HepG2 (cell line): ENCODE data around the gene ARFGAP2. TPM values are rescaled to one million over a fixed set of nuclear protein-coding genes. Genes with fewer than 3 reads are reported as not detected.
A peak's percentile ranks its signal among the peaks of the same experiment; 100 is the strongest.

ENCODE experiments used
- ARID2 ChIP-seq: sonication (generic); formaldehyde crosslinking; IDR thresholded peaks from 2 replicates; pipeline ENCODE4 v1.8.1; 2022; ENCODE audit warnings: mild to moderate bottlenecking, missing genetic modification reagents, borderline replicate concordance
- ARNT ChIP-seq: fragments of 450-650 bp; IDR thresholded peaks from 2 replicates; pipeline ENCODE4 v1.6.1; 2017
- ATRX ChIP-seq: sonication (generic); formaldehyde crosslinking; IDR thresholded peaks from 2 replicates; pipeline ENCODE4 v1.4.0; 2020; ENCODE audit warnings: missing genetic modification reagents, borderline replicate concordance
- FLYWCH1 ChIP-seq: sonication (generic); formaldehyde crosslinking; IDR thresholded peaks from 2 replicates; pipeline ENCODE4 v1.8.1; 2023; ENCODE audit warnings: mild to moderate bottlenecking, missing genetic modification reagents
- FOXA3 ChIP-seq: IDR thresholded peaks from 2 replicates; pipeline ENCODE4 v1.6.1; 2016; ENCODE audit warnings: missing genetic modification reagents, missing compliant biosample characterization
- HNF4G ChIP-seq, 2 experiments: sonication (generic) in 1 of 2; formaldehyde crosslinking in 1 of 2; IDR thresholded peaks; 2 replicates each; pipeline versions ENCODE4 v1.4.0 to v1.6.1; 2011 to 2020; ENCODE audit warnings: borderline replicate concordance in 2 of 2, low read depth in 2 of 2, mild to moderate bottlenecking in 2 of 2, low read length in 1 of 2, missing genetic modification reagents in 1 of 2, moderate library complexity in 1 of 2
- HNRNPUL1 ChIP-seq: fragments of 200-400 bp; formaldehyde crosslinking; IDR thresholded peaks from 2 replicates; pipeline ENCODE4 v1.6.1; 2017; ENCODE audit warnings: low read depth, mild to moderate bottlenecking, low read length, moderate library complexity
- NR2C2 ChIP-seq: sonication (generic); formaldehyde crosslinking; IDR thresholded peaks from 2 replicates; pipeline ENCODE4 v1.4.0; 2020; ENCODE audit warnings: missing genetic modification reagents, mild to moderate bottlenecking, moderate library complexity, borderline replicate concordance
- PRPF4 ChIP-seq: fragments of 200-400 bp; formaldehyde crosslinking; IDR thresholded peaks from 2 replicates; pipeline ENCODE4 v1.6.1; 2016; ENCODE audit warnings: low read length, low read depth; ENCODE audit not compliant: poor library complexity, severe bottlenecking
- SP140L ChIP-seq: sonication (generic); formaldehyde crosslinking; IDR thresholded peaks from 2 replicates; pipeline ENCODE4 v1.4.0; 2020; ENCODE audit warnings: missing genetic modification reagents, borderline replicate concordance
- SP4 ChIP-seq: sonication (generic); formaldehyde crosslinking; IDR thresholded peaks from 2 replicates; pipeline ENCODE4 v1.8.1; 2023; ENCODE audit warnings: mild to moderate bottlenecking, missing genetic modification reagents
- TOPORS ChIP-seq: sonication (generic); formaldehyde crosslinking; IDR thresholded peaks from 2 replicates; pipeline ENCODE4 v1.8.0; 2023; ENCODE audit warnings: mild to moderate bottlenecking, missing genetic modification reagents
- ZNF17 ChIP-seq: sonication (generic); formaldehyde crosslinking; IDR thresholded peaks from 2 replicates; pipeline ENCODE4 v1.5.0; 2020; ENCODE audit warnings: mild to moderate bottlenecking, missing genetic modification reagents
- ZNF530 ChIP-seq: sonication (generic); formaldehyde crosslinking; IDR thresholded peaks from 2 replicates; pipeline ENCODE4 v1.5.0; 2020; ENCODE audit warnings: low read depth, mild to moderate bottlenecking, missing genetic modification reagents
- ZNF7 ChIP-seq: IDR thresholded peaks from 2 replicates; pipeline ENCODE4 v1.6.1; 2016; ENCODE audit warnings: missing biosample characterization, missing genetic modification reagents
- ZSCAN29 ChIP-seq: sonication (generic); formaldehyde crosslinking; conservative IDR thresholded peaks from 2 replicates; pipeline ENCODE4 v1.4.0; 2020; ENCODE audit warnings: mild to moderate bottlenecking, missing genetic modification reagents
- polyA plus RNA-seq, 8 experiments: library from polyadenylated mRNA; depleted of rRNA in 3 of 8; stranded (reverse) in 7 of 8; unstranded in 1 of 8; fragments of >200 nt; fragmentation: Illumina TruSeq in 4 of 8; extraction: Trizol in 4 of 8; gene quantifications; 2 replicates each; pipeline versions ENCODE4 v1.2.1 to v1.2.3, GENCODE V29; 2011 to 2016; ENCODE audit warnings: low read depth in 4 of 8, missing spikeins in 1 of 8, mixed read lengths in 1 of 8; ENCODE audit not compliant: insufficient read depth in 1 of 8
- total RNA-seq, 5 experiments: library from RNA; depleted of rRNA; stranded (reverse); fragments of >200 nt; fragmentation: Illumina TruSeq; extraction: Trizol; gene quantifications; 2 replicates each; pipeline ENCODE4 v1.2.3, GENCODE V29; 2016; ENCODE audit warnings: low read depth in 1 of 5
- TF ChIP-seq, protein P1 (sequence below): sonication (generic); formaldehyde crosslinking; IDR thresholded peaks from 2 replicates; pipeline ENCODE4 v1.4.0; 2020; ENCODE audit warnings: missing genetic modification reagents, low read depth, mild to moderate bottlenecking, borderline replicate concordance
- TF ChIP-seq, protein P2 (sequence below): sonication (generic); formaldehyde crosslinking; IDR thresholded peaks from 2 replicates; pipeline ENCODE4 v1.5.1; 2020; ENCODE audit warnings: mild to moderate bottlenecking, missing genetic modification reagents
- TF ChIP-seq, protein P3 (sequence below): IDR thresholded peaks from 2 replicates; pipeline ENCODE4 v1.6.1; 2016
- TF ChIP-seq, protein P4 (sequence below): sonication (generic); IDR thresholded peaks from 2 replicates; pipeline ENCODE4 v1.6.1; 2016; ENCODE audit warnings: low read depth, borderline replicate concordance
- TF ChIP-seq, protein P5 (sequence below): sonication (generic); formaldehyde crosslinking; IDR thresholded peaks from 2 replicates; pipeline ENCODE4 v1.4.0; 2020; ENCODE audit warnings: missing genetic modification reagents

Gene ARFGAP2
- total and polyA plus RNA-seq, 2 of the 13 experiments (the other 11 are each of a cell fraction or from before 2014, with no cell fraction given) = 32.3 to 75.3 TPM

- TF ChIP-seq HNRNPUL1 (no peak), ZNF17 (CRISPR knock-in tag) (no peak), ARID2 (CRISPR knock-in tag) (no peak), SP4 (peak; percentile 56; the same call in 1 of the 2 replicates), FLYWCH1 (CRISPR knock-in tag) (no peak), FOXA3 (CRISPR knock-in tag) (no peak), PRPF4 (peak; percentile 78), ZNF7 (CRISPR knock-in tag) (no peak), SP140L (CRISPR knock-in tag) (no peak), HNF4G (IDR thresholded peaks at IDR 0.05; ENCODE audit: borderline replicate concordance, low read depth, low read length) (peak; percentile 46; the same call in 1 of the 2 replicates), HNF4G (CRISPR knock-in tag; IDR thresholded peaks at IDR 0.05; ENCODE audit: borderline replicate concordance, low read depth) (no peak; the same call in 1 of the 2 replicates), NR2C2 (CRISPR knock-in tag) (no peak; the same call in 1 of the 2 replicates), ARNT (no peak), TOPORS (CRISPR knock-in tag) (no peak), ATRX (no peak), ZSCAN29 (no peak), ZNF530 (no peak)
- TF ChIP-seq, protein P1, sequence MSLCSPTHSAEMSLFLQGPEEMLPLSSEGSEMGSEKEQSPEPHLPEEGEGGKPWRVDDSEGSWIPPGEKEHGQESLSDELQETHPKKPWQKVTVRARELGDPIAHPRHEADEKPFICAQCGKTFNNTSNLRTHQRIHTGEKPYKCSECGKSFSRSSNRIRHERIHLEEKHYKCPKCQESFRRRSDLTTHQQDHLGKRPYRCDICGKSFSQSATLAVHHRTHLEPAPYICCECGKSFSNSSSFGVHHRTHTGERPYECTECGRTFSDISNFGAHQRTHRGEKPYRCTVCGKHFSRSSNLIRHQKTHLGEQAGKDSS = no peak
- TF ChIP-seq, protein P2, sequence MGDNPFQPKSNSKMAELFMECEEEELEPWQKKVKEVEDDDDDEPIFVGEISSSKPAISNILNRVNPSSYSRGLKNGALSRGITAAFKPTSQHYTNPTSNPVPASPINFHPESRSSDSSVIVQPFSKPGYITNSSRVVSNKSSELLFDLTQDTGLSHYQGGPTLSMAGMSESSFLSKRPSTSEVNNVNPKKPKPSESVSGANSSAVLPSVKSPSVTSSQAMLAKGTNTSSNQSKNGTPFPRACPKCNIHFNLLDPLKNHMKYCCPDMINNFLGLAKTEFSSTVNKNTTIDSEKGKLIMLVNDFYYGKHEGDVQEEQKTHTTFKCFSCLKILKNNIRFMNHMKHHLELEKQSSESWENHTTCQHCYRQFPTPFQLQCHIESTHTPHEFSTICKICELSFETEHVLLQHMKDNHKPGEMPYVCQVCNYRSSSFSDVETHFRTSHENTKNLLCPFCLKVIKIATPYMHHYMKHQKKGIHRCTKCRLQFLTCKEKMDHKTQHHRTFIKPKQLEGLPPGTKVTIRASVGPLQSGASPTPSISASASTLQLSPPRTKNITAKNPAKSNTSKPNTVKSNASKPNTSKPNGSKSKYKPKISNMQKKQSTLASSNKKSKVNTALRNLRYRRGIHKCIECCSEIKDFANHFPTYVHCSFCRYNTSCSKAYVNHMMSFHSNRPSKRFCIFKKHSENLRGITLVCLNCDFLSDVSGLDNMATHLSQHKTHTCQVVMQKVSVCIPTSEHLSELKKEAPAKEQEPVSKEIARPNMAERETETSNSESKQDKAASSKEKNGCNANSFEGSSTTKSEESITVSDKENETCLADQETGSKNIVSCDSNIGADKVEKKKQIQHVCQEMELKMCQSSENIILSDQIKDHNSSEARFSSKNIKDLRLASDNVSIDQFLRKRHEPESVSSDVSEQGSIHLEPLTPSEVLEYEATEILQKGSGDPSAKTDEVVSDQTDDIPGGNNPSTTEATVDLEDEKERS (CRISPR knock-in tag) = no peak
- TF ChIP-seq, protein P3, sequence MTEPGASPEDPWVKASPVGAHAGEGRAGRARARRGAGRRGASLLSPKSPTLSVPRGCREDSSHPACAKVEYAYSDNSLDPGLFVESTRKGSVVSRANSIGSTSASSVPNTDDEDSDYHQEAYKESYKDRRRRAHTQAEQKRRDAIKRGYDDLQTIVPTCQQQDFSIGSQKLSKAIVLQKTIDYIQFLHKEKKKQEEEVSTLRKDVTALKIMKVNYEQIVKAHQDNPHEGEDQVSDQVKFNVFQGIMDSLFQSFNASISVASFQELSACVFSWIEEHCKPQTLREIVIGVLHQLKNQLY (CRISPR knock-in tag) = no peak
- TF ChIP-seq, protein P4, sequence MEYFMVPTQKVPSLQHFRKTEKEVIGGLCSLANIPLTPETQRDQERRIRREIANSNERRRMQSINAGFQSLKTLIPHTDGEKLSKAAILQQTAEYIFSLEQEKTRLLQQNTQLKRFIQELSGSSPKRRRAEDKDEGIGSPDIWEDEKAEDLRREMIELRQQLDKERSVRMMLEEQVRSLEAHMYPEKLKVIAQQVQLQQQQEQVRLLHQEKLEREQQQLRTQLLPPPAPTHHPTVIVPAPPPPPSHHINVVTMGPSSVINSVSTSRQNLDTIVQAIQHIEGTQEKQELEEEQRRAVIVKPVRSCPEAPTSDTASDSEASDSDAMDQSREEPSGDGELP = peak; percentile 23; the same call in 1 of the 2 replicates
- TF ChIP-seq, protein P5, sequence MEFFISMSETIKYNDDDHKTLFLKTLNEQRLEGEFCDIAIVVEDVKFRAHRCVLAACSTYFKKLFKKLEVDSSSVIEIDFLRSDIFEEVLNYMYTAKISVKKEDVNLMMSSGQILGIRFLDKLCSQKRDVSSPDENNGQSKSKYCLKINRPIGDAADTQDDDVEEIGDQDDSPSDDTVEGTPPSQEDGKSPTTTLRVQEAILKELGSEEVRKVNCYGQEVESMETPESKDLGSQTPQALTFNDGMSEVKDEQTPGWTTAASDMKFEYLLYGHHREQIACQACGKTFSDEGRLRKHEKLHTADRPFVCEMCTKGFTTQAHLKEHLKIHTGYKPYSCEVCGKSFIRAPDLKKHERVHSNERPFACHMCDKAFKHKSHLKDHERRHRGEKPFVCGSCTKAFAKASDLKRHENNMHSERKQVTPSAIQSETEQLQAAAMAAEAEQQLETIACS (CRISPR knock-in tag) = no peak
Measured at GRCh38 chr11:47185305-47186075, 8.8 kb upstream of the ARFGAP2 start (continued).
